GM12878 (cell line): ENCODE results near the gene SLITRK1. TPM values are rescaled to one million over a fixed set of nuclear protein-coding genes. Genes with fewer than 3 reads are reported as not detected.

Source experiments
- ATAC-seq: fragments of 200-7000 bp; cut with Tn5 transposase; 3 replicates; pipeline ENCODE4 v1.9.1; 2020; ENCODE audit warnings: mild to moderate bottlenecking, moderate library complexity
- BruUV-seq: library from RNA; stranded (reverse); fragments of 400-500 nt; replicated peaks from 2 replicates; lab custom pipeline; 2021; lab: Mats Ljungman, UMichigan
- CTCF ChIA-PET: fragments of 300-600 bp; sonication (Branson Sonifier 250); formaldehyde crosslinking; extraction: SDS; loops from one replicate; lab custom pipeline; 2021; ENCODE audit warnings: inconsistent platforms; lab: Yijun Ruan, JAX
- POLR2A ChIA-PET: fragments of 350-600 bp; formaldehyde crosslinking; extraction: SDS; loops from one replicate; lab custom pipeline; 2021; ENCODE audit warnings: inconsistent platforms; lab: Charles Lee
- RAD21 ChIA-PET: fragments of 300-600 bp; sonication (Branson Sonifier 250); formaldehyde crosslinking; loops from one replicate; lab custom pipeline; 2023; ENCODE audit warnings: antibody characterized with exemption; ENCODE audit not compliant: unreplicated experiment; lab: Charles Lee
- SMC1A ChIA-PET: fragments of 300-600 bp; sonication (Branson Sonifier 250); formaldehyde crosslinking; loops from one replicate; lab custom pipeline; 2023; ENCODE audit not compliant: unreplicated experiment, uncharacterized antibody; lab: Charles Lee
- DNase-seq: peaks from one replicate; pipeline ENCODE4 v3.0.0-alpha.2; 2011; ENCODE audit warnings: low read depth, low spot score
- FAIRE-seq: peaks from 3 replicates; lab custom pipeline; 2011; peaks lifted over from hg19 to GRCh38; lab: Jason Lieb, UNC
- H2AFZ ChIP-seq: 2 replicates; pipeline ENCODE4 v1.6.0; 2011; ENCODE audit warnings: low read depth, low read length, control low read depth; ENCODE audit not compliant: control insufficient read depth
- H3K27ac ChIP-seq: 2 replicates; pipeline ENCODE4 v1.5.1; 2011; ENCODE audit warnings: control low read depth; ENCODE audit not compliant: control insufficient read depth, insufficient read depth
- H3K27me3 ChIP-seq, 2 experiments: replicated peaks in 1 of 2; 2 replicates each; pipeline versions ENCODE4 v1.6.0 to v1.6.1; 2011; ENCODE audit warnings: low read length in 1 of 2; ENCODE audit not compliant: control insufficient read depth in 2 of 2, insufficient read depth in 2 of 2
- H3K36me3 ChIP-seq, 2 experiments: 2 replicates each; pipeline ENCODE4 v1.5.1; 2011; ENCODE audit warnings: low read length in 1 of 2; ENCODE audit not compliant: control insufficient read depth in 2 of 2, insufficient read depth in 2 of 2
- H3K4me1 ChIP-seq: 2 replicates; pipeline ENCODE4 v1.6.1; 2011; ENCODE audit warnings: mild to moderate bottlenecking, low read length, moderate library complexity, mixed read lengths; ENCODE audit not compliant: control insufficient read depth, insufficient read depth
- H3K4me2 ChIP-seq: 2 replicates; pipeline ENCODE4 v1.6.0; 2011; ENCODE audit warnings: control low read depth; ENCODE audit not compliant: control insufficient read depth, insufficient read depth
- H3K4me3 ChIP-seq: fragments of 200-600 bp; sonication (generic); 2 replicates; pipeline ENCODE4 v1.5.1; 2016
- H3K79me2 ChIP-seq: 2 replicates; pipeline ENCODE4 v1.6.0; 2011; ENCODE audit warnings: low read length; ENCODE audit not compliant: control insufficient read depth, insufficient read depth
- H3K9ac ChIP-seq: 2 replicates; pipeline ENCODE4 v1.8.0; 2011; ENCODE audit warnings: low read length, control low read depth, mixed read lengths; ENCODE audit not compliant: control insufficient read depth, insufficient read depth
- H3K9me3 ChIP-seq: replicated peaks from 3 replicates; pipeline ENCODE4 v1.5.1; 2011; ENCODE audit warnings: mild to moderate bottlenecking, low read length; ENCODE audit not compliant: control insufficient read depth, insufficient read depth
- H4K20me1 ChIP-seq: 2 replicates; pipeline ENCODE4 v1.6.0; 2011; ENCODE audit not compliant: control insufficient read depth, insufficient read depth
- ATF7 ChIP-seq: fragments of 450-650 bp; IDR thresholded peaks from 2 replicates; pipeline ENCODE4 v1.6.1; 2016; ENCODE audit warnings: low read depth, mild to moderate bottlenecking
- EED ChIP-seq: sonication (generic); IDR thresholded peaks from 2 replicates; pipeline ENCODE4 v1.6.1; 2016; ENCODE audit warnings: antibody characterized with exemption, low read depth
- GATAD2B ChIP-seq: fragments of 450-650 bp; conservative IDR thresholded peaks from 2 replicates; pipeline ENCODE4 v1.6.1; 2017; ENCODE audit warnings: low read depth, mild to moderate bottlenecking, moderate library complexity
- PAX5 ChIP-seq: IDR thresholded peaks from 2 replicates; pipeline ENCODE4 v1.6.1; 2011; ENCODE audit warnings: low read depth, low read length, borderline replicate concordance
- SPI1 ChIP-seq: IDR thresholded peaks from 2 replicates; pipeline ENCODE4 v1.6.1; 2011; ENCODE audit warnings: low read depth, mild to moderate bottlenecking, low read length, moderate library complexity, borderline replicate concordance; ENCODE audit not compliant: insufficient read depth
- SUPT20H ChIP-seq: IDR thresholded peaks from 2 replicates; pipeline ENCODE4 v1.6.1; 2011; ENCODE audit warnings: low read depth, mild to moderate bottlenecking, low read length, moderate library complexity, borderline replicate concordance; ENCODE audit not compliant: control insufficient read depth
- WGBS: methylation state at CpG from one replicate; pipeline ENCODE4 v1.1.6; 2016; ENCODE audit warnings: low lambda C conversion rate; ENCODE audit not compliant: insufficient replicate concordance, insufficient coverage; ENCODE audit errors: missing lambda C conversion rate; 5-methylcytosine and 5-hydroxymethylcytosine counted together
- in situ Hi-C: fragments of 300-500 bp; cut with MboI; formaldehyde crosslinking; loops from 9 replicates; pipeline ENCODE4 v1.14.3; 2018; ENCODE audit warnings: mixed read lengths
- intact Hi-C: fragments of 100-400 bp; cut with micrococcal nuclease; formaldehyde crosslinking; loops from one replicate; pipeline ENCODE4 v1.14.2; 2022; ENCODE audit not compliant: unreplicated experiment
- polyA plus RNA-seq, 11 experiments: library from polyadenylated mRNA; depleted of rRNA in 4 of 11; unstranded in 6 of 11; stranded (reverse) in 5 of 11; fragments of >200 nt; fragmentation: Nextera tagmentation in 4 of 11; fragmentation: Illumina TruSeq in 1 of 11; extraction: Ambion mirVana in 4 of 11; extraction: Trizol in 1 of 11; gene quantifications; 1 replicate in 1 of 11; 2 replicates in 10 of 11; pipeline versions ENCODE4 v1.2.1 to v1.2.3, GENCODE V29; 2011 to 2016; ENCODE audit warnings: inconsistent platforms in 2 of 11, missing spikeins in 2 of 11, low read depth in 1 of 11
- total RNA-seq, 4 experiments: library from RNA; depleted of rRNA in 3 of 4; stranded (reverse); fragments of >200 nt in 3 of 4; fragmentation: Illumina TruSeq in 1 of 4; extraction: Trizol in 1 of 4; gene quantifications; 2 replicates each; pipeline versions ENCODE4 v1.2.1 to v1.2.3, GENCODE V29; 2013 to 2021
- TF ChIP-seq, protein P1 (sequence below): IDR thresholded peaks from 2 replicates; pipeline ENCODE4 v1.6.1; 2012; ENCODE audit warnings: low read length, inconsistent platforms
- TF ChIP-seq, protein P2 (sequence below): fragments of 450-650 bp; formaldehyde crosslinking; IDR thresholded peaks from 2 replicates; pipeline ENCODE4 v1.5.0; 2022; ENCODE audit warnings: mild to moderate bottlenecking, missing genetic modification characterization
- TF ChIP-seq, protein P3 (sequence below): IDR thresholded peaks from 2 replicates; pipeline ENCODE4 v1.6.1; 2011; ENCODE audit warnings: borderline replicate concordance, low read depth, mild to moderate bottlenecking, moderate library complexity, mixed read lengths, low read length; ENCODE audit not compliant: insufficient read depth; ENCODE audit errors: extremely low read length

SLITRK1 gene
- total and polyA plus RNA-seq, 10 of the 15 experiments (the other 5 are each of a cell fraction or from before 2014, with no cell fraction given): 0.03 to 0.78 (median 0.26) TPM

DNA sequence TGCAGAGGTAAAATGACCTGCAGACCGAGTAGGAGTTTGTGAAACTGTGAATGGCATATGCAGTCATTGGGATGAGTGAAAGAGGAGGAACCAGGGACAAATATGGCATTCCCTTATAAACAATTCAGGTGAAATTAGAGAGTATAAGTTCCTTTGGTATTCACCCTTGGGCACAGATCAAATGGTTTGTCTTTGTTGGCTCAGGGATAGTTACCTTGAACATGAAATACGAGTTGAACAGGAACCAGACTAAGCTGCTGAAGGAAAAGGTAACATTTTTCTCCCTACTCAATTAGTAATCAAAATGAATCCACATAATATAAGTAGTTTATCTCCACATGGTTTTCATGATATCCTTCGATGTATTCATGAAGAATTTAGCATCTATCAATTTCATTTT, 50.5 kb downstream of the SLITRK1 start:
- no peak overlapping the region for H3K4me2 ChIP-seq
- RAD21 ChIA-PET: no interaction called here

DNA sequence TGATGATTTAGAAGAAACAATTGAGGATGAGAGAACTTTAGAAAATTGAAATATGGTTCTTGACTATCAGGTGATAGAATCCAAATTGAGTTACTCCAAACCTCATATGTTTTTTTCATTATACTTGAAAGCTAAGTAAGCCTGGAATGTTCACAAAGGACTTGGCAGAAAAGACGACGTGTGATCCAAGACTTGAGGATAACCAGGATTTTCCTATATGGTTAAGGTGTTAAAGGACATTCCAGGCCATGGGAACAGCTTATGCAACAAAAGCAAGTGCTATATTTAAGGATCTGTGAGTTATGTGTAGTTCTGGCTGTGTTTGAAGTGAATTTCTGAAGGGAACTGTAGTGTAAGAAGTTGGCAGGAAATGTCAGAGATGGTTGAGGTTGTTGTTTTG, 52.5 kb downstream of the SLITRK1 start:
- FAIRE-seq (no peak), DNase-seq (no peak), ATAC-seq (no peak)
- CTCF ChIA-PET: no interaction called here
- BruUV-seq: no TSS peak
- POLR2A ChIA-PET: no interaction called here
- intact Hi-C loops: no loop called here
- 53% methylated on average over 2 of the region's 2 CpGs for WGBS
- in situ Hi-C loops: no loop called here
- Histone ChIP-seq H3K27ac (no peak overlapping the region), H3K36me3 (no peaks in the 10 kb centered on the region), H3K4me3 (no peak overlapping the region), H3K9ac (no peak overlapping the region), H3K27me3 (no peaks in the 10 kb centered on the region), H2AFZ (no peak overlapping the region), H3K4me2 (no peak overlapping the region), H3K9me3 (no peaks in the 10 kb centered on the region), H4K20me1 (no peaks in the 10 kb centered on the region), H3K4me1 (no peaks in the 10 kb centered on the region), H3K79me2 (no peaks in the 10 kb centered on the region)
- SMC1A ChIA-PET: no interaction called here
- RAD21 ChIA-PET: no interaction called here
- TF ChIP-seq, protein P1, sequence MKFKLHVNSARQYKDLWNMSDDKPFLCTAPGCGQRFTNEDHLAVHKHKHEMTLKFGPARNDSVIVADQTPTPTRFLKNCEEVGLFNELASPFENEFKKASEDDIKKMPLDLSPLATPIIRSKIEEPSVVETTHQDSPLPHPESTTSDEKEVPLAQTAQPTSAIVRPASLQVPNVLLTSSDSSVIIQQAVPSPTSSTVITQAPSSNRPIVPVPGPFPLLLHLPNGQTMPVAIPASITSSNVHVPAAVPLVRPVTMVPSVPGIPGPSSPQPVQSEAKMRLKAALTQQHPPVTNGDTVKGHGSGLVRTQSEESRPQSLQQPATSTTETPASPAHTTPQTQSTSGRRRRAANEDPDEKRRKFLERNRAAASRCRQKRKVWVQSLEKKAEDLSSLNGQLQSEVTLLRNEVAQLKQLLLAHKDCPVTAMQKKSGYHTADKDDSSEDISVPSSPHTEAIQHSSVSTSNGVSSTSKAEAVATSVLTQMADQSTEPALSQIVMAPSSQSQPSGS: no peak
- TF ChIP-seq SPI1: no peak
- no peak for TF ChIP-seq SUPT20H
- TF ChIP-seq GATAD2B: no peak
- TF ChIP-seq EED: no peak
- TF ChIP-seq PAX5: no peak
- TF ChIP-seq, protein P2, sequence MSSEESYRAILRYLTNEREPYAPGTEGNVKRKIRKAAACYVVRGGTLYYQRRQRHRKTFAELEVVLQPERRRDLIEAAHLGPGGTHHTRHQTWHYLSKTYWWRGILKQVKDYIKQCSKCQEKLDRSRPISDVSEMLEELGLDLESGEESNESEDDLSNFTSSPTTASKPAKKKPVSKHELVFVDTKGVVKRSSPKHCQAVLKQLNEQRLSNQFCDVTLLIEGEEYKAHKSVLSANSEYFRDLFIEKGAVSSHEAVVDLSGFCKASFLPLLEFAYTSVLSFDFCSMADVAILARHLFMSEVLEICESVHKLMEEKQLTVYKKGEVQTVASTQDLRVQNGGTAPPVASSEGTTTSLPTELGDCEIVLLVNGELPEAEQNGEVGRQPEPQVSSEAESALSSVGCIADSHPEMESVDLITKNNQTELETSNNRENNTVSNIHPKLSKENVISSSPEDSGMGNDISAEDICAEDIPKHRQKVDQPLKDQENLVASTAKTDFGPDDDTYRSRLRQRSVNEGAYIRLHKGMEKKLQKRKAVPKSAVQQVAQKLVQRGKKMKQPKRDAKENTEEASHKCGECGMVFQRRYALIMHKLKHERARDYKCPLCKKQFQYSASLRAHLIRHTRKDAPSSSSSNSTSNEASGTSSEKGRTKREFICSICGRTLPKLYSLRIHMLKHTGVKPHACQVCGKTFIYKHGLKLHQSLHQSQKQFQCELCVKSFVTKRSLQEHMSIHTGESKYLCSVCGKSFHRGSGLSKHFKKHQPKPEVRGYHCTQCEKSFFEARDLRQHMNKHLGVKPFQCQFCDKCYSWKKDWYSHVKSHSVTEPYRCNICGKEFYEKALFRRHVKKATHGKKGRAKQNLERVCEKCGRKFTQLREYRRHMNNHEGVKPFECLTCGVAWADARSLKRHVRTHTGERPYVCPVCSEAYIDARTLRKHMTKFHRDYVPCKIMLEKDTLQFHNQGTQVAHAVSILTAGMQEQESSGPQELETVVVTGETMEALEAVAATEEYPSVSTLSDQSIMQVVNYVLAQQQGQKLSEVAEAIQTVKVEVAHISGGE (CRISPR knock-in tag): no peak

More for the DNA sequence above, 50.5 kb downstream of the SLITRK1 start:
- Histone ChIP-seq H3K27ac (no peak overlapping the region), H3K27me3 (no peaks in the 10 kb centered on the region), H3K4me1 (no peaks in the 10 kb centered on the region), H3K9ac (no peak overlapping the region), H4K20me1 (no peaks in the 10 kb centered on the region), H2AFZ (no peak overlapping the region), H3K36me3 (no peaks in the 10 kb centered on the region), H3K79me2 (no peaks in the 10 kb centered on the region), H3K9me3 (no peaks in the 10 kb centered on the region), H3K4me3 (no peak overlapping the region)
- POLR2A ChIA-PET: no interaction called here
- intact Hi-C loops (no loop called here), in situ Hi-C loops (no loop called here)
- TF ChIP-seq, protein P3, sequence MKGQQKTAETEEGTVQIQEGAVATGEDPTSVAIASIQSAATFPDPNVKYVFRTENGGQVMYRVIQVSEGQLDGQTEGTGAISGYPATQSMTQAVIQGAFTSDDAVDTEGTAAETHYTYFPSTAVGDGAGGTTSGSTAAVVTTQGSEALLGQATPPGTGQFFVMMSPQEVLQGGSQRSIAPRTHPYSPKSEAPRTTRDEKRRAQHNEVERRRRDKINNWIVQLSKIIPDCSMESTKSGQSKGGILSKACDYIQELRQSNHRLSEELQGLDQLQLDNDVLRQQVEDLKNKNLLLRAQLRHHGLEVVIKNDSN: no peak
- no peak for TF ChIP-seq ATF7
- SMC1A ChIA-PET: no interaction called here
- ATAC-seq: no peak
- no peak for FAIRE-seq
- WGBS: 0% methylated on average over 3 of the region's 3 CpGs
- BruUV-seq: no TSS peak
- DNase-seq: no peak
- CTCF ChIA-PET: no interaction called here
